ENCODE measurements around the gene ZBTB45. TPM values are rescaled to one million over a fixed set of nuclear protein-coding genes. Genes with fewer than 3 reads are reported as not detected.
A peak's percentile ranks its signal among the peaks of the same experiment; 100 is the strongest.

The ZBTB45 gene
- total RNA-seq = 1 to 10 TPM; 4.3 to 9.3 (median 6.3) TPM
- polyA plus RNA-seq = 1 to 10 TPM; 5.8 to 7.5 TPM

- Histone ChIP-seq H3K36me3 (peaks cover 0 to 8% (median 0%) of the 10 kb centered on the region in 3 donors), H3K27ac (peak within 1 kb of the TSS; percentile 86 to 93 (median 90)), H3K9me3 (no peaks in the 10 kb centered on the region), H3K4me3 (peak within 1 kb of the TSS; percentile 55 to 94 (median 84)), H3K4me1 (peaks cover 6 to 14% (median 13%) of the 10 kb centered on the region in 3 donors), H3K27me3 (no peaks in the 10 kb centered on the region)
- DNase-seq = peak; percentile 90 to 97 (median 94)
- intact Hi-C loops (cut with DNase I) = no loop called here
- peak; percentile 87 to 92 (median 88) for ATAC-seq
- WGBS, 2 donors = 1% methylated on average over 87 of the region's 87 CpGs
- FAIRE-seq = no peak
- peak in 3 of 4 donors; percentile 34 to 44 (median 40) for TF ChIP-seq CTCF (IDR thresholded peaks at IDR 0.05)
Observed at GRCh38 chr19:58519355-58520256, at the start of gene ZBTB45. Gene ZBTB45 (minus strand): TSS chr19:58519810. CDS start chr19:58517673, 2,137 bp downstream.

DNA sequence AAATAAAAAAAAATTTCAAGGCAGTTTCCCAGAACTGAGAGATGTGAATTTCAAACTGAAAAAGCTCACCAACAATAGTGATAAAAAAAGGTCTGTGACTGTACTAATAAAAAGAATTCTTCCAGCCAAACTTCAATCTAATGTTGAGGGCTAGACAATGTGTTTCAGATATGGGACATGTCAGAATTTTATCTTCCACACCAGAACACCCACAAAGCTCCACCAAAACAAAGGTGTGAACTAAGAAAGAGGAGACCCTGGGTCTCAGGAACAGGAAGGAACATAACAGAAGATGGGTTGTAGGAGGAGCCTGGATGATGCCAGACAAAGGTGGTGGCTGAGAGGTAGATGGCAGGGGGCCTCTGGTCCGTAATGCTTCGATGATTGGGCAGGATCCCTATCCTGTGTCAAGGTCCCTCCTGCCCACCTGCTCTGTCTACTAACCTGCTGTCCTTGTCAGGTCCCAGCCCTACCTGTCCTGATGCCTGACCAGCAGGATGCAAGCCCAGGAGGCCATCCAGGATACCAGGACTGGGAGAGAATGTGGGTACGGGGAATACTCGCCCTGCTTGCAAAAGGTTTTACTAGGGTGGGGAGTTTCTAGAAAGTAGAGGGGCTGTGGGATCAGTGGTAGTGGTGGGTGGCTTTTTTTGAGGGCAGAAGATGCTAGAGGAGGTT, 49.0 kb upstream of the ZBTB45 start:
- Histone ChIP-seq H3K4me1 (peaks cover 0 to 6% (median 4%) of the 10 kb centered on the region in 3 donors), H3K36me3 (no peaks in the 10 kb centered on the region), H3K27me3 (no peaks in the 10 kb centered on the region), H3K9me3 (no peaks in the 10 kb centered on the region), H3K4me3 (no peak overlapping the region), H3K27ac (no peak overlapping the region)
- DNase-seq (peak in 4 of 6 donors; percentile 3 to 12 (median 10)), FAIRE-seq (no peak), ATAC-seq (no peak)
- WGBS, 2 donors = 87 to 89% methylated on average over 4 of the region's 4 CpGs
- no peak for TF ChIP-seq CTCF (IDR thresholded peaks at IDR 0.05)
- intact Hi-C loops (cut with DNase I) = no loop called here

DNA sequence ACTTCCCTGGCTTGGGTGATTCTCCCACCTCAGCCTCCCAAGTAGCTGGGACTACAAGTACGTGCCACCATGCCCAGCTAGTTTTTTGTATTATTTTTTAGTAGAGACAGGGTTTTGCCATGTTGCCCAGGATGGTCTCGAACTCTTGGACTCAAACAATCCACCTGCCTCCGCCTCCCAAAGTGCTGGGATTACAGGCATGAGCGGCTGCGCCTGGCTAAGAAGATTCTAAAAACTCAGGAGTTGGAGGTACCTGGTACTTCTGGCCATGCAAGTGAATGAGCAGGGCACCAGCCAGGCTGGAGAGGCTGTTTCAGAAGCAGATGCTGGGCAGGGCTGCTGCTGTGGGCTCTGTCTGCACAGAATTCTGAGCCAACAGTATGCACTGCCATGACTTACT, 47.4 kb upstream of the ZBTB45 start:
- H3K36me3 ChIP-seq = no peaks in the 10 kb centered on the region
- intact Hi-C loops (cut with DNase I) = no loop called here
- peak in 4 of 6 donors; percentile 1 to 21 (median 10) for DNase-seq
- FAIRE-seq = no peak
- no peak overlapping the region for H3K27ac ChIP-seq
- no peak overlapping the region for H3K4me3 ChIP-seq
- TF ChIP-seq CTCF (IDR thresholded peaks at IDR 0.05) = no peak
- WGBS, 2 donors = 96 to 97% methylated on average over 5 of the region's 5 CpGs
- no peaks in the 10 kb centered on the region for H3K27me3 ChIP-seq
- peaks cover 13 to 14% (median 14%) of the 10 kb centered on the region in 3 donors for H3K4me1 ChIP-seq
- H3K9me3 ChIP-seq = no peaks in the 10 kb centered on the region
- no peak for ATAC-seq

DNA sequence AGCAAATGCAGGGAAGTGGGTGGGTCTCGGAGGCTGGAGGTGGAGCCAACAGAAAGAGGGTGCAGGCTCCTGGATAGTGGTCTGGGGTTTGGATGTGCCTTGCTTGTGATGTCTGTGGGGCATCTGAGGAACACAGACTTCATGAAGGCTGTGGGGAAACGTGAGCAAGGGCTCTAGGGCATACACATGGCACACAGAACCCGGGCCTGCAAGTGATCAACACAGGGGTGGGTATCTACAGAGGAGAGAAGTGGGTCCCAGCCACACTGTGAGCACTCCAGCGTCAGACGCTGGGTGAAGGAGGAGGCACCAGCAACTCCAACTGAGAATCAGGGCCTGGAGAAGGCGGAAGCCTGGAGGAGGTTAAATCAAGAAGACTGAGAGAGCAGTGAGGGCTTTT, 44.2 kb upstream of the ZBTB45 start:
- H3K4me3 ChIP-seq = no peak overlapping the region
- intact Hi-C loops (cut with DNase I) = no loop called here
- ATAC-seq (no peak), DNase-seq (peak in 4 of 6 donors; percentile 4 to 28 (median 14)), FAIRE-seq (no peak)
- no peaks in the 10 kb centered on the region for H3K27me3 ChIP-seq
- H3K27ac ChIP-seq = no peak overlapping the region
- peaks cover 14 to 22% (median 19%) of the 10 kb centered on the region in 3 donors for H3K4me1 ChIP-seq
- H3K36me3 ChIP-seq = no peaks in the 10 kb centered on the region
- 70 to 81% methylated on average over 6 of the region's 6 CpGs for WGBS, 2 donors
- H3K9me3 ChIP-seq = no peaks in the 10 kb centered on the region
- no peak for TF ChIP-seq CTCF (IDR thresholded peaks at IDR 0.05)
